ENCODE results near the gene FTO. TPM values are rescaled to one million over a fixed set of nuclear protein-coding genes. Genes with fewer than 3 reads are reported as not detected.

The FTO gene
- total RNA-seq, 2 donors from 2014 or later, result 72.7 to 73.6 TPM

DNA sequence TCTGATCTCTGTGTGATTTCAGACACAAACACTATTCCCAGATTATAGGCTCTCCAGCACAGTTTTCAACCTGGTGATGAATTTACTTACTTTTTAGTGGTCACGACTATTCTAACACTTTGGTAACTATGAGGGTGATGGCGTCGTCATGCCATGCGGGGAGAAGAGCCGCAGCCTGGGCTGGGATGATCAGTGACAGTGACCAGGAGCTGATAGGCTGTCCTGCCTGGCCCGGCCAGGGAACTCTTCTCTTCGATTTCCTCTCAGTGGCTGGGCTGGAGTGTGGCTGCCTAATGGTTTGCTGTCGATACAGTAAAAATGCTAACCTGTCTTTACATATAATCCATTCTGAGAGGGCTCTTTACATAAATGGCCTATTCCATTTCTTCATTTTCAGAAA lies 469.5 kb downstream of the FTO start:
- no peaks in the 10 kb centered on the region for H3K9me3 ChIP-seq
- no peak overlapping the region for H3K4me3 ChIP-seq
- no peak overlapping the region for H3K27ac ChIP-seq
- TF ChIP-seq POLR2AphosphoS5 (IDR thresholded peaks at IDR 0.05) (no peak), POLR2A (IDR thresholded peaks at IDR 0.05) (no peak)
- TF ChIP-seq, protein P1, sequence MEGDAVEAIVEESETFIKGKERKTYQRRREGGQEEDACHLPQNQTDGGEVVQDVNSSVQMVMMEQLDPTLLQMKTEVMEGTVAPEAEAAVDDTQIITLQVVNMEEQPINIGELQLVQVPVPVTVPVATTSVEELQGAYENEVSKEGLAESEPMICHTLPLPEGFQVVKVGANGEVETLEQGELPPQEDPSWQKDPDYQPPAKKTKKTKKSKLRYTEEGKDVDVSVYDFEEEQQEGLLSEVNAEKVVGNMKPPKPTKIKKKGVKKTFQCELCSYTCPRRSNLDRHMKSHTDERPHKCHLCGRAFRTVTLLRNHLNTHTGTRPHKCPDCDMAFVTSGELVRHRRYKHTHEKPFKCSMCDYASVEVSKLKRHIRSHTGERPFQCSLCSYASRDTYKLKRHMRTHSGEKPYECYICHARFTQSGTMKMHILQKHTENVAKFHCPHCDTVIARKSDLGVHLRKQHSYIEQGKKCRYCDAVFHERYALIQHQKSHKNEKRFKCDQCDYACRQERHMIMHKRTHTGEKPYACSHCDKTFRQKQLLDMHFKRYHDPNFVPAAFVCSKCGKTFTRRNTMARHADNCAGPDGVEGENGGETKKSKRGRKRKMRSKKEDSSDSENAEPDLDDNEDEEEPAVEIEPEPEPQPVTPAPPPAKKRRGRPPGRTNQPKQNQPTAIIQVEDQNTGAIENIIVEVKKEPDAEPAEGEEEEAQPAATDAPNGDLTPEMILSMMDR (IDR thresholded peaks at IDR 0.05), result no peak
- intact Hi-C loops (cut with DNase I), result loop anchor here (10.0 kb wide), 1 partner anchor 279 kb away; no protein-coding TSS in a partner anchor
- 85% methylated on average over 8 of the region's 8 CpGs for WGBS
- no peak for DNase-seq (ENCODE audit: low spot score)
- no peaks in the 10 kb centered on the region for H3K4me1 ChIP-seq (replicated peaks)
- H3K36me3 ChIP-seq, result no peaks in the 10 kb centered on the region
- no peaks in the 10 kb centered on the region for H3K27me3 ChIP-seq (replicated peaks; ENCODE audit: insufficient read depth)

DNA sequence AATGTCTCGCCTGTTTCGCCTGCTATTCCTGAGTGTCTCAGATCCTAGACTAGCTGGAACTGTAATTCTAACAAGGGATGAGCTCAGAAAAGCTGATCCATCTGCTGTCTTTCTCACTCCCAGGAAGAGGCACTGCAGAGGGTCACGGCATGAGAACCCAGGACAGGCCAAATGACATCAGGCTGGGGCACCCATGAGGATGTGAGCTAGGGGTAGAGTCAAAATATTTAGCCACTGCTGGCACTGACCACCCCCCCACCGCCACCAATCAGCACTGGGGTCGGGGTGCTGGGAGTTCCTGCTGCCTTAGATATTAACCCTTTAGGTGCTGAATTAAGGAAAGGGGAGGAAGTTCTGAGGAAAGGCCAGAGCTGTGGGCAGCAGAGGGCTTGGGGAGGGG lies 470.2 kb downstream of the FTO start:
- no peak overlapping the region for H3K27ac ChIP-seq
- no peaks in the 10 kb centered on the region for H3K27me3 ChIP-seq (replicated peaks; ENCODE audit: insufficient read depth)
- no peak for DNase-seq (ENCODE audit: low spot score)
- WGBS, result 74% methylated on average over 5 of the region's 5 CpGs
- no peaks in the 10 kb centered on the region for H3K4me1 ChIP-seq (replicated peaks)
- no peaks in the 10 kb centered on the region for H3K36me3 ChIP-seq
- TF ChIP-seq POLR2A (IDR thresholded peaks at IDR 0.05) (no peak), POLR2AphosphoS5 (IDR thresholded peaks at IDR 0.05) (no peak)
- TF ChIP-seq, protein P1 (IDR thresholded peaks at IDR 0.05), result no peak
- intact Hi-C loops (cut with DNase I), result loop anchor here (10.0 kb wide), 1 partner anchor 279 kb away; no protein-coding TSS in a partner anchor
- no peaks in the 10 kb centered on the region for H3K9me3 ChIP-seq
- no peak overlapping the region for H3K4me3 ChIP-seq

DNA sequence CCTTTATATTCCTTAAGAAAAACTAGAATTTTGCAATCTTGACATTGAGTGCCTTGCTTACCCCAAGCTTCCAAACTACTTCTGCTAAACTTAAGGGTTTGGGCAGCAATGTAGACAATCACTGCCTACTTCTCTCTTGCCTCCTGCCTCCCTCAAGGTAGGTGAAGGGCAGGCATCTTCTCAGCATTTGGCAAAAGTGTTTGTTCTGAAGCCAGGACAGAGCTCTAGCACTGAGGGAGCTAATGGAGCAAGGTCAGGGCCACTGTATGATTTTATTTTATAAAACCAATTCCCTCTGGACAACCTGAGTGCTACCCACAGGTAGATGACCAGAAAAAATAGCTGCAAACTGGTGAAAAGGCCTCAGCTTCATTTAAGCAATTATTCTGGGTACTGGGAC lies 470.8 kb downstream of the FTO start:
- H3K27me3 ChIP-seq (replicated peaks; ENCODE audit: insufficient read depth), result no peaks in the 10 kb centered on the region
- no peaks in the 10 kb centered on the region for H3K36me3 ChIP-seq
- H3K4me1 ChIP-seq (replicated peaks), result no peaks in the 10 kb centered on the region
- TF ChIP-seq POLR2AphosphoS5 (IDR thresholded peaks at IDR 0.05) (no peak), POLR2A (IDR thresholded peaks at IDR 0.05) (no peak)
- TF ChIP-seq, protein P1 (IDR thresholded peaks at IDR 0.05), result no peak
- DNase-seq (ENCODE audit: low spot score), result no peak
- H3K9me3 ChIP-seq, result no peaks in the 10 kb centered on the region
- intact Hi-C loops (cut with DNase I), result loop anchor here (10.0 kb wide), 1 partner anchor 280 kb away; no protein-coding TSS in a partner anchor
- no peak overlapping the region for H3K4me3 ChIP-seq
- H3K27ac ChIP-seq, result no peak overlapping the region

DNA sequence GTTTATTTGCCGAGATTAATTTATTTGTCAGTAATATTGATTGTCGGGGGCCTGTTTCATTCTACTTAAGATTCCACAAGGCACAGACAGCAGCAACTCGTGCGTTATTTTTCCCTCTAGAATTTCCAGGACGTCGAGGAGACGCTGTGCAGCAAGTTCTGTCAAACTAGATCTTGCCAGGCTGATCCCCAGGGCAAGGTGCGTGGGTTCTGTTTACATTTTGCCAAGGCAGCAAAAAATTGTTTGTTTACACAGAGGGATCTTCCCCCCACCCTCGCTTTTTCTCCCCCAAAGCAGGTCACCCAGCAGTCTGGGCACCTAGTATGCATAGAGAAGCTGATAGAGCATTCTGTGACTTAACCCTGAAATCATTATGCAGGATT lies 471.2 kb downstream of the FTO start:
- Histone ChIP-seq H3K4me1 (replicated peaks) (no peaks in the 10 kb centered on the region), H3K4me3 (no peak overlapping the region), H3K27me3 (replicated peaks; ENCODE audit: insufficient read depth) (no peaks in the 10 kb centered on the region), H3K27ac (no peak overlapping the region), H3K9me3 (no peaks in the 10 kb centered on the region), H3K36me3 (no peaks in the 10 kb centered on the region)
- TF ChIP-seq POLR2AphosphoS5 (IDR thresholded peaks at IDR 0.05) (no peak), POLR2A (IDR thresholded peaks at IDR 0.05) (no peak)
- TF ChIP-seq, protein P1 (IDR thresholded peaks at IDR 0.05), result no peak
- intact Hi-C loops (cut with DNase I), result loop anchor here (10.0 kb wide), 1 partner anchor 280 kb away; no protein-coding TSS in a partner anchor
- 50% methylated on average over 9 of the region's 9 CpGs for WGBS
- no peak for DNase-seq (ENCODE audit: low spot score)

DNA sequence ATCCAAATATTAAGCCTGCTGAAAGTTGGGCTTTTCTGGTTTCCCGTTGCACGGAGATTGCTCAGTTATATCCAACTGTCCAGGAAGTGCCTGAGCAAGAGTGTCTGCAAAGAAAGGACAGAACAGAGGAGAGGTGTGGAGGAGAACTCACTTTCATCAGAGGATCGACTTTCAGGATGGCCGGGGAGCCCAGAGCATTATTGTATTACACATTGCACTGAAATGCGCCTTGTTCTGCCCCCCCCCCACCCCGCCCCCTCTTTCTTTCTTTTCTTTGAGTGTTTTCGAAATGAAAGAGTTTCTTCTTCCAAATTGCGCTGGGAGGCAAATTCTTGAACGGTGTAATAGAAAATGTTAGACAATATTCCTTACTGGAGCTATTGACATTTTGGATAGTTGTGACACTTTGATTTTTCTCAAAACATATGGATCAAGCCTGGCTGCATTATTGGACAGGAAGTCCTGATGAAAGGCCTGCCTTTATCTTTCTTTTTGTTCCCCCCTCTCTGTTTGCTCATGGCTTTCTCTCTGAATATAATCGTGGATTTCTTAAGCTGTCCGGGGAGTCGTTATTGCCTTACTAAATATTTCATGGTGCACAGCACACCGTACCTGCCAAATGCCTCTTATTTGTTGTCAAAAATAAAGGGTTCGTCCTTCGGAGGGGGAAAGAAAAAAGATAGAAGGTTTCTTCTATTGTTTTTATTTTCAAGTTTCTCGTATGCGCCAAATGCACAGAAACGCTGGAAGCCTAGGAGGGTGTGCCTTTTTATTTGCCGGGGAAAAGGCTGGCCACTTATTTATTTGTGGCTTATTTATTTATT lies 471.8 kb downstream of the FTO start:
- TF ChIP-seq POLR2AphosphoS5 (IDR thresholded peaks at IDR 0.05) (no peak), POLR2A (IDR thresholded peaks at IDR 0.05) (no peak)
- TF ChIP-seq, protein P1 (IDR thresholded peaks at IDR 0.05), result no peak
- WGBS, result 43% methylated on average over 19 of the region's 19 CpGs
- no peaks in the 10 kb centered on the region for H3K27me3 ChIP-seq (replicated peaks; ENCODE audit: insufficient read depth)
- H3K36me3 ChIP-seq, result no peaks in the 10 kb centered on the region
- H3K9me3 ChIP-seq, result no peaks in the 10 kb centered on the region
- no peaks in the 10 kb centered on the region for H3K4me1 ChIP-seq (replicated peaks)
- H3K4me3 ChIP-seq, result no peak overlapping the region
- H3K27ac ChIP-seq, result no peak overlapping the region
- DNase-seq (ENCODE audit: low spot score), result no peak
- intact Hi-C loops (cut with DNase I), result loop anchor here (10.0 kb wide), 1 partner anchor 281 kb away; no protein-coding TSS in a partner anchor

Data from prostate gland (tissue), 2 donors.